SK-N-SH (cell line): ENCODE measurements around the gene SH3PXD2A. TPM values are rescaled to one million over a fixed set of nuclear protein-coding genes. Genes with fewer than 3 reads are reported as not detected.

Source experiments
- CTCF ChIA-PET: fragments of 300-600, 350-600 bp; formaldehyde crosslinking; extraction: SDS; loops from one replicate; lab custom pipeline; 2021; lab: Yijun Ruan, JAX
- POLR2A ChIA-PET: fragments of 350-600 bp; sonication (Branson Sonifier 250); formaldehyde crosslinking; extraction: SDS; loops from one replicate; lab custom pipeline; 2020; ENCODE audit warnings: antibody characterized with exemption, inconsistent platforms; lab: Yijun Ruan, JAX
- DNase-seq: peaks from one replicate; pipeline ENCODE4 v3.0.0; 2012
- H2AFZ ChIP-seq: fragments of 200-600 bp; sonication (generic); 2 replicates; pipeline ENCODE4 v1.8.1; 2016; ENCODE audit warnings: antibody characterized with exemption, mild to moderate bottlenecking, low read depth
- H3F3A ChIP-seq: fragments of 200-600 bp; sonication (generic); replicated peaks from 2 replicates; pipeline ENCODE3; 2016; ENCODE audit warnings: antibody characterized with exemption, mild to moderate bottlenecking; ENCODE audit not compliant: insufficient read depth
- H3K27ac ChIP-seq, 2 experiments: fragments of 200-500 bp in 1 of 2; fragments of 200-600 bp in 1 of 2; sonication (Bioruptor generic) in 1 of 2; sonication (generic), shearing (Covaris generic) in 1 of 2; 2 replicates each; pipeline versions ENCODE4 v1.5.1 to v1.6.1; 2014 to 2016; ENCODE audit warnings: low read depth in 2 of 2, inconsistent platforms in 1 of 2, low read length in 1 of 2, mild to moderate bottlenecking in 1 of 2, mixed read lengths in 1 of 2
- H3K27me3 ChIP-seq: fragments of 200-600 bp; sonication (generic), shearing (Covaris generic); 2 replicates; pipeline ENCODE4 v1.6.1; 2016; ENCODE audit warnings: mixed run types; ENCODE audit not compliant: insufficient read depth
- H3K36me3 ChIP-seq, 2 experiments: fragments of 200-500 bp in 1 of 2; fragments of 200-600 bp in 1 of 2; sonication (Bioruptor generic) in 1 of 2; sonication (generic) in 1 of 2; replicated peaks in 1 of 2; 2 replicates each; pipeline versions ENCODE3 to v1.5.1; 2014 to 2016; ENCODE audit warnings: low read length in 1 of 2, mild to moderate bottlenecking in 1 of 2; ENCODE audit not compliant: insufficient read depth in 2 of 2, control insufficient read depth in 1 of 2
- H3K4me1 ChIP-seq, 2 experiments: fragments of 200-500 bp in 1 of 2; fragments of 200-600 bp in 1 of 2; sonication (Bioruptor generic) in 1 of 2; sonication (generic), shearing (Covaris generic) in 1 of 2; 2 replicates each; pipeline versions ENCODE4 v1.5.1 to v1.6.1; 2014 to 2016; ENCODE audit warnings: low read depth in 1 of 2, low read length in 1 of 2, mixed run types in 1 of 2; ENCODE audit not compliant: insufficient read depth in 2 of 2, control insufficient read depth in 1 of 2
- H3K4me2 ChIP-seq: fragments of 200-600 bp; sonication (generic), shearing (Covaris generic); 2 replicates; pipeline ENCODE4 v1.6.1; 2017; ENCODE audit warnings: mixed run types
- H3K4me3 ChIP-seq, 2 experiments: fragments of 200-500 bp in 1 of 2; fragments of 200-600 bp in 1 of 2; sonication (Bioruptor generic) in 1 of 2; sonication (generic), shearing (Covaris generic) in 1 of 2; 2 replicates each; pipeline versions ENCODE4 v1.5.1 to v1.8.1; 2014 to 2016; ENCODE audit warnings: low read depth in 2 of 2, inconsistent platforms in 1 of 2, low read length in 1 of 2, mild to moderate bottlenecking in 1 of 2, mixed read lengths in 1 of 2, moderate library complexity in 1 of 2
- H3K79me2 ChIP-seq: fragments of 200-600 bp; sonication (generic); 2 replicates; pipeline ENCODE4 v1.8.1; 2017; ENCODE audit warnings: mild to moderate bottlenecking; ENCODE audit not compliant: insufficient read depth
- H3K9ac ChIP-seq: fragments of 200-600 bp; sonication (generic); 2 replicates; pipeline ENCODE4 v1.6.1; 2017; ENCODE audit warnings: mixed run types
- H3K9me2 ChIP-seq: fragments of 200-600 bp; sonication (generic); 2 replicates; pipeline ENCODE4 v1.6.1; 2017; ENCODE audit warnings: mixed run types
- H3K9me3 ChIP-seq: fragments of 200-600 bp; sonication (generic); 2 replicates; pipeline ENCODE4 v1.6.1; 2017; ENCODE audit warnings: mixed run types, mild to moderate bottlenecking, moderate library complexity
- H4K20me1 ChIP-seq: fragments of 200-600 bp; sonication (generic); 2 replicates; pipeline ENCODE4 v1.6.1; 2017; ENCODE audit warnings: mild to moderate bottlenecking, mixed run types; ENCODE audit not compliant: insufficient read depth
- CHD2 ChIP-seq: fragments of 150-350 bp; IDR thresholded peaks from 2 replicates; pipeline ENCODE4 v1.6.1; 2018; ENCODE audit warnings: low read length; ENCODE audit not compliant: partially characterized antibody
- CTCF ChIP-seq: fragments of 200-600 bp; sonication (generic); IDR thresholded peaks from 2 replicates; pipeline ENCODE4 v1.6.1; 2017; ENCODE audit warnings: antibody characterized with exemption, mild to moderate bottlenecking, moderate library complexity
- ELF1 ChIP-seq: IDR thresholded peaks from 2 replicates; pipeline ENCODE4 v1.4.0; 2012
- EP300 ChIP-seq, 2 experiments: IDR thresholded peaks; 2 replicates each; pipeline versions ENCODE4 v1.4.0 to v1.6.1; 2012; ENCODE audit warnings: borderline replicate concordance in 1 of 2, low read depth in 1 of 2, low read length in 1 of 2
- EZH2phosphoT487 ChIP-seq: fragments of 200-600 bp; sonication (generic); IDR thresholded peaks from 2 replicates; pipeline ENCODE4 v1.6.1; 2017; ENCODE audit warnings: low read depth, mixed run types, mild to moderate bottlenecking, antibody characterized with exemption, moderate library complexity, borderline replicate concordance
- FOSL2 ChIP-seq: IDR thresholded peaks from 2 replicates; pipeline ENCODE4 v1.4.0; 2012; ENCODE audit warnings: low read depth, mild to moderate bottlenecking, moderate library complexity, borderline replicate concordance
- FOXJ3 ChIP-seq: sonication (generic); formaldehyde crosslinking; IDR thresholded peaks from 2 replicates; pipeline ENCODE4 v1.5.1; 2020; ENCODE audit warnings: mild to moderate bottlenecking, missing genetic modification reagents
- FOXM1 ChIP-seq: IDR thresholded peaks from 2 replicates; pipeline ENCODE4 v1.4.0; 2012; ENCODE audit warnings: low read depth, mild to moderate bottlenecking
- GABPA ChIP-seq: IDR thresholded peaks from 2 replicates; pipeline ENCODE4 v1.4.0; 2012; ENCODE audit warnings: low read depth, mild to moderate bottlenecking
- GATA2 ChIP-seq: sonication (generic); formaldehyde crosslinking; IDR thresholded peaks from 2 replicates; pipeline ENCODE4 v1.5.0; 2020; ENCODE audit warnings: mild to moderate bottlenecking, missing genetic modification reagents
- JUND ChIP-seq: IDR thresholded peaks from 2 replicates; pipeline ENCODE4 v1.4.0; 2012
- MEF2A ChIP-seq: IDR thresholded peaks from 2 replicates; pipeline ENCODE4 v1.4.0; 2012; ENCODE audit warnings: low read depth, borderline replicate concordance
- MXI1 ChIP-seq: IDR thresholded peaks from 2 replicates; pipeline ENCODE4 v1.6.1; 2012; ENCODE audit warnings: mild to moderate bottlenecking, low read depth, low read length, improper control_type of control experiment
- NFIC ChIP-seq: IDR thresholded peaks from 2 replicates; pipeline ENCODE4 v1.4.0; 2012; ENCODE audit warnings: borderline replicate concordance
- NRF1 ChIP-seq: IDR thresholded peaks from 2 replicates; pipeline ENCODE4 v1.6.1; 2012; ENCODE audit warnings: low read depth, mild to moderate bottlenecking, low read length
- RCOR1 ChIP-seq: fragments of 150-350 bp; IDR thresholded peaks from 2 replicates; pipeline ENCODE4 v1.6.1; 2017; ENCODE audit warnings: antibody characterized with exemption, low read length
- RFX5 ChIP-seq: IDR thresholded peaks from 2 replicates; pipeline ENCODE4 v1.6.1; 2012; ENCODE audit warnings: mild to moderate bottlenecking, improper control_type of control experiment, low read length
- RXRA ChIP-seq: IDR thresholded peaks from 2 replicates; pipeline ENCODE4 v1.4.0; 2012; ENCODE audit warnings: low read depth, mild to moderate bottlenecking, borderline replicate concordance
- SMC3 ChIP-seq: IDR thresholded peaks from 2 replicates; pipeline ENCODE4 v1.6.1; 2012; ENCODE audit warnings: low read depth, low read length, improper control_type of control experiment
- TCF12 ChIP-seq: IDR thresholded peaks from 2 replicates; pipeline ENCODE4 v1.4.0; 2012
- TEAD4 ChIP-seq: IDR thresholded peaks from 2 replicates; pipeline ENCODE4 v1.4.0; 2012; ENCODE audit warnings: mild to moderate bottlenecking, borderline replicate concordance; ENCODE audit not compliant: insufficient read depth
- WGBS: methylation state at CpG from one replicate; pipeline ENCODE4 v1.1.6; 2017; ENCODE audit warnings: low lambda C conversion rate; 5-methylcytosine and 5-hydroxymethylcytosine counted together
- polyA plus RNA-seq, 3 experiments: library from polyadenylated mRNA; depleted of rRNA; stranded (reverse); fragments of >200 nt; gene quantifications; 2 replicates each; pipeline ENCODE4 v1.2.3, GENCODE V29; 2012
- TF ChIP-seq, protein P1 (sequence below): IDR thresholded peaks from 2 replicates; pipeline ENCODE4 v1.4.0; 2012; ENCODE audit warnings: low read depth
- TF ChIP-seq, protein P2 (sequence below): IDR thresholded peaks from 2 replicates; pipeline ENCODE4; 2012

The SH3PXD2A gene
- polyA plus RNA-seq, 1 of the 3 experiments (the other 2 are of a cell fraction) = 2.5 TPM

DNA sequence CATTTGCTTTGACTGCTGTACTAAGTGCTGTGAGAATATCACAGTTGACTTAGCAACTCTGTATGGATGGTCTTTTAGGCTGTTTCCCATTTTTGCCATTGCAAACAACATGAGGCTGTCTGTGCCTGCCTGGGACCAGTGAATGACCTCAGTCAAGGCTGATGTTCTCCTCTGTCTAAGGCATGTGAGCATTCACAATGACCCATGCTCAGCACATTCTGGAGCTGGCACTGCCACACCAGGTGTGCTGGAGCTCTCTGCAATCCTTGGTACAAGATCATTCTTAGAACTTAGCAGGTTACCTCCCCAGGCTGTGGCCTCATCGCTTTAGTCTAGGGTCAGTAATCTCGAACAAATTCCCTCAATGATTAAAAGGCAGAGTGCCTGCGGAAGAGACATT is 61.9 kb downstream of the SH3PXD2A start:
- Histone ChIP-seq H2AFZ (no peak overlapping the region), H3K4me3 (no peak overlapping the region), H3F3A (no peaks in the 10 kb centered on the region), H4K20me1 (no peaks in the 10 kb centered on the region), H3K36me3 (no peaks in the 10 kb centered on the region), H3K4me2 (no peak overlapping the region), H3K27me3 (no peaks in the 10 kb centered on the region), H3K79me2 (no peaks in the 10 kb centered on the region), H3K9me3 (no peaks in the 10 kb centered on the region), H3K9ac (no peak overlapping the region), H3K27ac (no peak overlapping the region), H3K9me2 (no peaks in the 10 kb centered on the region), H3K4me1 (peaks cover 15 to 41% of the 10 kb centered on the region in 2 experiments; a peak in 3 of 4 replicates)
- CTCF ChIA-PET = interaction anchor here (1.1 to 4.0 kb wide), 3 partner anchors 10 to 21 kb away, joined by 3 to 16 read pairs (median 6); no protein-coding TSS in a partner anchor
- WGBS = 90% methylated on average over 3 of the region's 3 CpGs
- POLR2A ChIA-PET = no interaction called here
- DNase-seq = no peak
- no peak for TF ChIP-seq EZH2phosphoT487
- TF ChIP-seq FOXM1 = no peak
- TF ChIP-seq CHD2 = no peak
- TF ChIP-seq RFX5 = no peak
- no peak for TF ChIP-seq EP300 (IDR thresholded peaks at IDR 0.05; ENCODE audit: borderline replicate concordance in 1 of 2, low read depth in 1 of 2, low read length in 1 of 2)
- TF ChIP-seq MXI1 = no peak
- no peak for TF ChIP-seq NFIC
- TF ChIP-seq ELF1 = no peak
- TF ChIP-seq RCOR1 = no peak
- TF ChIP-seq FOSL2 = no peak
- TF ChIP-seq JUND = no peak
- TF ChIP-seq, protein P1, sequence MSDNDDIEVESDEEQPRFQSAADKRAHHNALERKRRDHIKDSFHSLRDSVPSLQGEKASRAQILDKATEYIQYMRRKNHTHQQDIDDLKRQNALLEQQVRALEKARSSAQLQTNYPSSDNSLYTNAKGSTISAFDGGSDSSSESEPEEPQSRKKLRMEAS = no peak
- no peak for TF ChIP-seq NRF1
- no peak for TF ChIP-seq RXRA
- TF ChIP-seq TCF12 = no peak
- TF ChIP-seq TEAD4 = no peak
- no peak for TF ChIP-seq MEF2A
- no peak for TF ChIP-seq CTCF

DNA sequence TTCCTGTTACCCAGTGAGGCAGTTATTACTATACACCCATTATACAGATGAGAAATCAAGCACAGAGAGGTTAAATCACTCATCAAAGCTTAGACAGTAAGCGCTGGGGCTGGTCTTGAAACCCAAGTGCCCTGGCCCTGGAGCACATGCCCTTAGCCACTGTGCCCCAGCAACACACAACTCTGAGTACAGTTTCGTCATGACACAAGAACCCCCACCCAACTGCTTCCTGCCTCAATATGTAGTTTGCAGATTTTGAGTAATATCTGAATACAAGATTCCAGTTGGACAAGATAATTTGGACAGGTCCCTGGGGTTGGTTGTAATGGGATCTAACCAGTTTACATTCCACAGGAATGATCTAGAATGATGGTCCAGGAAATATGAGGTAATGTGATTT is 62.8 kb downstream of the SH3PXD2A start:
- no peak for DNase-seq
- H3K4me1 ChIP-seq = peaks cover 15 to 47% of the 10 kb centered on the region in 2 experiments; a peak in 3 of 4 replicates
- no peak overlapping the region for H3K4me2 ChIP-seq
- no peak overlapping the region for H2AFZ ChIP-seq
- no peaks in the 10 kb centered on the region for H3F3A ChIP-seq
- H3K27me3 ChIP-seq = no peaks in the 10 kb centered on the region
- CTCF ChIA-PET = interaction anchor here (1.3 to 4.0 kb wide), 2 partner anchors 10 to 69 kb away, joined by 3 to 16 read pairs; no protein-coding TSS in a partner anchor
- 100% methylated on average over 2 of the region's 2 CpGs for WGBS
- TF ChIP-seq FOXJ3 = no peak
- no peak for TF ChIP-seq EZH2phosphoT487
- no peak for TF ChIP-seq ELF1
- TF ChIP-seq EP300 (IDR thresholded peaks at IDR 0.05; ENCODE audit: borderline replicate concordance in 1 of 2, low read depth in 1 of 2, low read length in 1 of 2) = no peak
- no peak for TF ChIP-seq TEAD4
- TF ChIP-seq RCOR1 = no peak
- TF ChIP-seq, protein P1 = no peak
- no peak for TF ChIP-seq SMC3
- TF ChIP-seq GABPA = no peak
- no peak for TF ChIP-seq GATA2 (CRISPR knock-in tag)
- no peak for TF ChIP-seq MEF2A
- TF ChIP-seq RXRA = no peak
- TF ChIP-seq JUND = no peak
- TF ChIP-seq, protein P2, sequence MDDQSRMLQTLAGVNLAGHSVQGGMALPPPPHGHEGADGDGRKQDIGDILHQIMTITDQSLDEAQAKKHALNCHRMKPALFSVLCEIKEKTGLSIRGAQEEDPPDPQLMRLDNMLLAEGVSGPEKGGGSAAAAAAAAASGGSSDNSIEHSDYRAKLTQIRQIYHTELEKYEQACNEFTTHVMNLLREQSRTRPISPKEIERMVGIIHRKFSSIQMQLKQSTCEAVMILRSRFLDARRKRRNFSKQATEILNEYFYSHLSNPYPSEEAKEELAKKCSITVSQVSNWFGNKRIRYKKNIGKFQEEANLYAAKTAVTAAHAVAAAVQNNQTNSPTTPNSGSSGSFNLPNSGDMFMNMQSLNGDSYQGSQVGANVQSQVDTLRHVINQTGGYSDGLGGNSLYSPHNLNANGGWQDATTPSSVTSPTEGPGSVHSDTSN = no peak
- TF ChIP-seq, all 33 proteins: peak for 0
- Histone ChIP-seq H3K9me3 (no peaks in the 10 kb centered on the region), H3K27ac (no peak overlapping the region), H3K36me3 (no peaks in the 10 kb centered on the region), H3K9me2 (no peaks in the 10 kb centered on the region), H3K9ac (no peak overlapping the region), H4K20me1 (no peaks in the 10 kb centered on the region), H3K79me2 (no peaks in the 10 kb centered on the region), H3K4me3 (no peak overlapping the region)
- POLR2A ChIA-PET = no interaction called here
